HCEC 1CT (cell line): Measurements from ENCODE around the gene BRICD5.
A peak's percentile ranks its signal among the peaks of the same experiment; 100 is the strongest.

Source experiments
- DNase-seq: peaks from one replicate; pipeline ENCODE4 v3.0.0-alpha.2; 2017

BRICD5 gene

DNA sequence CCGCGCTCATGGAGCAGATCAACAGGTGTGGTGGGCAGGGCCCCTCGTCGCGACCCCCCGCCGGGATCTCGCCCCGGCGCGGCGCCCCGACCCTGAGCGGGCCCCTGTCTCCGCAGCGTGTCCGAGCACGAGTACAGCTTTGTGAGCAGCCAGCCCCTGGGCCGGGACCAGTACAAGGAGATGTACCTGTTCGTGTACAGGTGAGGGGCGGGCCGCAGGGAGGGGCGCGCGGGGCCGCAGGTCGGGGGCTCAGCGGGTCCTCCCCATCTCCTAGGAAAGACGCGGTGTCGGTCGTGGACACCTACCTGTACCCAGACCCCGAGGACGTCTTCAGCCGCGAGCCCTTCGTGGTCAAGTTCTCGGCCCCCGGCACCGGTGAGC, 26.4 kb upstream of the BRICD5 start:
- no peak for DNase-seq

DNA sequence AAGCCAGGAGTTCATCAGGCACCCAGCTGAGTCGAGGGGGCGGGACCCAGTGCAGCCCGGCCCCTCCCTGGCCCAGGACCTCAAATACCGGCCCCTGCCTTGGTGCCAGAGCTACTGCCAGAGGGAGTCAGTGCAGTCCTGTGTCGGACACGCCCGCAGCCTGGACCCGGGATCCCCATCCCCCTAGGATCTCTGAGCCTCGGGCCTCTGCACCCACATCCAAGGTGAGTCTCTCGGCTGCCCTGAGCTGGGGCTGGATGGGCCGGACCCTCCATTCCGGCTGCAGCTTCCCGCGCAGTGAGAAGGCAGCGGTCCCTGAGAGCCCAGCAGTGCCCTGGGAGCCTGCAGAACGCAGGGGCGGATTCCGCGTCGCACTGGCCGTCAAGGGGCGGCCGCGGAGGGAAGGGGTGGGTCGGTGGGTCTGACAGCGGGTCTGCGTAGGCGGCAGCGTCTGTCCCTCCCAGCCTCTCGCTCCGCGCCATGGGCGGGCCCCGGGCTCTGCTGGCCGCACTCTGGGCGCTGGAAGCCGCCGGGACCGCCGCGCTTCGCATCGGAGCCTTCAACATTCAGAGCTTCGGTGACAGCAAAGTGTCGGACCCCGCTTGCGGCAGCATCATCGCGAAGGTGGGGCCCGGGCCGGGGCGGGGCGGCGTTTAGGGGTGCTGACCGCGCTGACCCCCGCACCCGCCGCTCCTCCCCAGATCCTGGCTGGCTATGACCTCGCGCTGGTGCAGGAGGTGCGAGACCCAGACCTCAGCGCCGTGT, 25.9 kb upstream of the BRICD5 start, which contains the start of gene DNASE1L2:
TSS of gene DNASE1L2 (plus strand) at position 108 of the 765 bp plus-strand sequence. CDS start at position 481, 373 bp downstream.
- DNase-seq, result no peak

DNA sequence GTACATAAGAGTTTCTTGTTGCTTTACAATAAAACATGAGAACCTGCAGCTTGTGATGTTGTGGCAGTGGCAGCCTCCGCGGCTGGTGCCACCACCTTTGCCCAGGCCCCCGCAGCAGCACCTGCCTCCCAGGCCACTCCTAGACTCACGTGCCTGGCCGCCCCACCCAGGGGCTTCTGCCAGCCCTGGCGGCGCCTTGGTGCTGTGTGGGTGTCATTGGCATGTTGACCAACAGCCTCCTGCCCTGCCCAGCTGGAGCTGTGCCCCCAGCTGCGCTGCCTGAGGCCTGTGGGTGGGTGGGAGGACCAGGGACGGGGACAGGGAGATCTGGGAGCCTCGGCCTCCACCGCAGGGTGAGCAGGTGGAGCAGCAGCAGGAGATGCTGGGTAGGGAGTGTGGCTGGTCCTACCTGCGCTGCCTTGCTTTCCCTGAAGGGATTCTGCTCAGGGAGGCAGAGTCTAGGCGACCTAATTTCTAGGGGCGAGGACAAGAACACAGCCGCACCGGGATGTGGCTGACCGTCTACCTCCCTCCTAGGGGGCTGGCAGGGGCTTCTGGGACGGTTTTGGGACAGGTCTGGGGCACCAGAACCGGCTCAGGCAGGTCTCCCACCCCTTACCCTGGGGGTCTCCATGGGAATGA, 25.2 kb upstream of the BRICD5 start:
- DNase-seq, result no peak

DNA sequence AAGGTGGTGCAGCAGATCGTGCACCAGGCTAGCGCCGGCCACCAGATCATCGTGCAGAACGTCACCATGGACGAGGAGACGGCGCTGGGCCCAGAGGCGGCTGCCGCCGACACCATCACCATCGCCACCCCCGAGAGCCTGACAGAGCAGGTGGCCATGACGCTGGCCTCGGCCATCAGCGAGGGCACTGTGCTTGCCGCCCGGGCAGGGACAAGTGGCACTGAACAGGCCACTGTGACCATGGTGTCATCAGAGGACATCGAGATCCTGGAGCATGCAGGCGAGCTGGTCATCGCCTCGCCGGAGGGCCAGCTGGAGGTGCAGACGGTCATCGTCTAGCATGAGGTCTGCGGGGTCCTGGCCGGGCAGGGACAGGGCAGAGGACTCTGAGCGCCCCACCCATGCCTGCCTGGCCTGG, 24.6 kb upstream of the BRICD5 start:
- DNase-seq, result no peak

DNA sequence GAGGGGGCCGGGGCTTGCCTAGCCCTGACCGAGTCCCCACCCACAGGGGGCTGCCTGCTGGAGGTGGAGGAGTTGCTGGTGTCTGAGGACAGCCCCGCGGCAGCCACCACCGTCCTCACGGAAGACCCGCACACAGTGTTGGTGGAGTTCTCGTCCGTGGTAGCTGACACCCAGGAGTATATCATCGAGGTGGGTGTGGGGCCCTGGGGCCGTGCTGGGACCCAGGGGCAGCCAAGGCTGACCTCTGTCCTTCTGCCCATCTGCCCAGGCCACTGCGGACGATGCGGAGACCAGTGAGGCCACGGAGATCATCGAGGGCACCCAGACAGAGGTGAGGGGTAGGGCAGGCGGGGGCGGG, 24.1 kb upstream of the BRICD5 start:
- DNase-seq, result no peak

DNA sequence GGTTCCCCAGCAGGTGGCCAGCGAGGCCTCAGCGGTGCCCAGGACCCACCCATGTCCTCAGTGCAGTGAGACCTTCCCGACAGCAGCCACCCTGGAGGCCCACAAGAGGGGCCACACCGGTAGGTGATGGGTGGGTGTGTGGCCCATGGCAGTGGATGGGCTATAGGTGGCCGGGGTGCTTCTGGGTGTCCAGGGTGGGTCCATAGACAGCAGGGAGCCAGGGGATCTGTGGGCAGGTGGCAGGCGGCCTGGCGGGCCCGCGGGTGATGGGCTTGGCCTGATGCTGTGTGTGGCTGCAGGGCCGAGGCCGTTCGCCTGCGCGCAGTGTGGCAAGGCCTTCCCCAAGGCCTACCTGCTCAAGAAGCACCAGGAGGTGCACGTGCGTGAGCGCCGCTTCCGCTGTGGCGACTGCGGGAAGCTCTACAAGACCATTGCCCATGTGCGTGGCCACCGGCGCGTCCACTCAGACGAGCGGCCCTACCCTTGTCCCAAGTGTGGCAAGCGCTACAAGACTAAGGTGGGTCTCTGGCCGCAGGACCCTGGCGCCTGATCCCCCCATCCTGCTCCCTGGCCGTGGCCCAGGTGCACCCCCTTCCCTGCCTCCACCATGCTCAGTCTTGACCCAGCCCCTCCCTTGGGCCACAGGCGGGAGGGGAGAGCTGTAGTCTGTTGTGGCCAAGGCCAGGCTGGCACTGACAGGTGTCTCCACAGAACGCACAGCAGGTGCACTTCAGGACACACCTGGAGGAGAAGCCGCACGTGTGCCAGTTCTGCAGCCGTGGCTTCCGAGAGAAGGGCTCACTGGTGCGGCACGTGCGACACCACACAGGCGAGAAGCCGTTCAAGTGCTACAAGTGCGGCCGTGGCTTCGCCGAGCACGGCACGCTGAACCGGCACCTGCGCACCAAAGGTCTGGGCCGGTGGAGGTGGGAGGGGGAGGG, 23.5 kb upstream of the BRICD5 start:
- no peak for DNase-seq

DNA sequence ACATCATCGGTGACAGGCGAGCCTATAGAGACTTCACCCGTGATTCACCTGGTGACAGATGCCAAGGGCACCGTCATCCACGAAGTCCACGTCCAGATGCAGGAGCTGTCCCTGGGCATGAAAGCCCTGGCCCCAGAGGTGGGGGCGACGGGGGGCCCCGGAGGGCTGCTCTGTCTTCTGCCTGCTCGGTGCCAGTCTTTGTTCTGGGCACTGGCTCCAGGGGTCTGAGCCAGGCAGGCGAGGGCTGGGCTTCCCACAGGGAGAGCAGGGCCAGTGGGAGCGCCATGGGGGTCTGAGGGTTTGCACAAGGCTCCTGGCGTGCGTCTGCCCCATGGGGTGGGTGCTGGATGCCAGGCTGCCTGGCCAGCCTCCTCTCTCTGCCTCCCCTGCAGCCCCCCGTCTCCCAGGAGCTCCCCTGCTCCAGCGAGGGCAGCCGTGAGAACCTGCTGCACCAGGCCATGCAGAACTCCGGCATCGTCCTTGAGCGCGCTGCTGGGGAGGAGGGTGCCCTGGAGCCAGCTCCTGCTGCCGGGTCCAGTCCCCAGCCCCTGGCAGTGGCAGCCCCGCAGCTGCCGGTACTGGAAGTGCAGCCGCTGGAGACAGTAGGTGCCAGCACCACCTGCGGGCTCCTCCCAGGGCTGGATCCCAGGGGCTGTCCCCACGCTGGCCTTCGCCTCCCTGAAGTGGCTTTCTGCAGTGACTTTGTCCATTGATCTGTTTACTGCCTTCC, 22.5 kb upstream of the BRICD5 start:
- no peak for DNase-seq

DNA sequence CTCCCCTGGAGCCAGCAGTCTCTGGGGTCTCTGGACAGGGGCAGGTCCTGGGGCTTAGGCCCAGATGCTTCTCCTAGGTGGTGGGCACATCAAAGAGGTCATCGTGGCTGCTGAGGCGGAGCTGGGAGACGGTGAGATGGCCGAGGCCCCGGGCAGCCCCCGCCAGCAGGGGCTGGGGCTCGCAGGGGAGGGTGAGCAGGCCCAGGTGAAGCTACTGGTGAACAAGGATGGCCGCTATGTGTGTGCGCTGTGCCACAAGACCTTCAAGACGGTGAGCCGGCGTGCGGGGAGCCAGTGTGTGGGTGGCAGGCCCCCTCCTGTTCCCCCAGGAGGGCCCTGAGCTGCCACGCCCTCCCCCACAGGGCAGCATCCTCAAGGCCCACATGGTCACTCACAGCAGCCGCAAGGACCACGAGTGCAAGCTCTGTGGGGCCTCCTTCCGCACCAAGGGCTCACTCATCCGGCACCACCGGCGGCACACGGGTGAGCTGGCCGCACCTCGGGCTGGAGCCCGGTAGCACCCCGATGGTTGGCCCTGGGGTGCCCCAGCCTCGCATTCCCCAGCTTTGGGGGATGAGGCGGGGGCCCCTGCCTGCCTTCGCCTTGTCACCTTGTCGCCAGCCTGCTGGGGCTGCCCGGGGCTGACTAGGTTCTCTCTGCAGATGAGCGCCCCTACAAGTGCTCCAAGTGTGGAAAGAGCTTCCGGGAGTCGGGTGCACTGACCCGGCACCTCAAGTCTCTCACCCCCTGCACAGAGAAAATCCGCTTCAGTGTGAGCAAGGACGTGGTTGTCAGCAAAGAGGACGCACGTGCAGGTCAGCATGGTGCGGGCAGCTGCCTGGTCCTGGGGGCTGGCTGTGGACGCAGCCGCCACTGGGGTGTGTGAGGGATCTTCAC, 21.7 kb upstream of the BRICD5 start:
- no peak for DNase-seq

DNA sequence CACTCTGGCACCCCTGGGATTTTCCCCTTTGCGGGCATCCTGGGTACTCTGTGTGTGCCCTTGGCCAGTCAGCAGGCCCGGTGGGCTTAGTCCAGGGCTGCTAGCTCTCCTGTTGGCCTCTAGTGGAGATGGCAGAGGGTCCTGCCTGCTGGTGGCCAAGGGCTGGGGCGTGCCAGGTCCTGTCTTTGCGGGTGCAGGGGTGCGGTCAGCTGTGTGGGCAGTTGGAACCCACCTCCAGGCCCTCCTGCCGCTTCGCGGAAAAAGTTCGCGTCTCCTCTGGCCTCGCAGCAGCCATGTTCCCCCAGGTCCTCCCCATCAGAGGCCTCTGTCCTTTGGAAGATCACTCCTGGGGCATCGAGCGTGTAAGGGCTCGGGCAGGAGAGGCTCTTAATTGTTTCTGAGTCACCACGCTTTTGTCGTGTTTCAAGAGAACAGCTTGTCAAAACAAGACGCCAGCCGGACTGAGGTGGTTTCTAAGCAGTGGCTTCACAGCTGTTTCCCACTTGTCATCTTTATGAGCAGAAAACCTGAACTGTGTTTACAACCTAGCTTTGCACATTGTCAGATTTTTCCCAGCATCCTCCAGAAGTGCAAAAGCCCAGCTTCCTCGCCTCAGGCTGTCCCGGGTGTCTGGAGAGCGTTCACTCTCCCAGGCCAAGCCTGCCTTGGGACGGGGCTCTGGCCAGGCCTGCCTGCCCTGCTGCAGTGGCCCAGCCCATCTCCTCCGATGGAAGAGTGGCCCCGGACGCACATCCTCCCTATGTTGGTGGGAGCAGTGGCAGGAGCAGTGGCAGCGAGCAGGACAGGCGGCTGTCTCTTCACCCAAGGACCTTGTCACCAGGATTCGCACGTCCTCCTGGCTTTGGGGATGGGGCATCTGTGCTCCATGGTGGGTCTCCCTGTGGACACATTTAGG, 20.6 kb upstream of the BRICD5 start:
- DNase-seq, result no peak

DNA sequence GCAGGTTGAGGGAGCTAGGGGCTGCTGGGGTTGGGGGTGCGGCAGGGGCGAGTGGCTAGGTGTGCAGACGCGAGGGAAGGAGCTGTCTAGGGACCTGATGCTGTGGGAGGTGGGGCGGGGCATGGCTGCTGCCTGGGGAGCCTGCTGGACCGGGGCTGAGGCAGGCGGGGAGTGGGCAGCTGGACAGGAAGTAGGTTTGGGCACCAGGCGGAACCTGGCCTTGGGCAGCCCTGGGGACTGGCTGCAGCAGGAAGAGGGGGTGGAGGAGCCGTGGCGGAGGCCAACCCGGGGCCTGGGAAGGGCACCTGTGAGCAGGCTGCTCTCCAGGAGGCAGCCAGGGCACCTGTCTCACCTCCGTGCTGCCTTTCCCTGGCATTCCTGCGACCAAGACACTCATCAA, 19.7 kb upstream of the BRICD5 start:
- DNase-seq, result no peak

DNA sequence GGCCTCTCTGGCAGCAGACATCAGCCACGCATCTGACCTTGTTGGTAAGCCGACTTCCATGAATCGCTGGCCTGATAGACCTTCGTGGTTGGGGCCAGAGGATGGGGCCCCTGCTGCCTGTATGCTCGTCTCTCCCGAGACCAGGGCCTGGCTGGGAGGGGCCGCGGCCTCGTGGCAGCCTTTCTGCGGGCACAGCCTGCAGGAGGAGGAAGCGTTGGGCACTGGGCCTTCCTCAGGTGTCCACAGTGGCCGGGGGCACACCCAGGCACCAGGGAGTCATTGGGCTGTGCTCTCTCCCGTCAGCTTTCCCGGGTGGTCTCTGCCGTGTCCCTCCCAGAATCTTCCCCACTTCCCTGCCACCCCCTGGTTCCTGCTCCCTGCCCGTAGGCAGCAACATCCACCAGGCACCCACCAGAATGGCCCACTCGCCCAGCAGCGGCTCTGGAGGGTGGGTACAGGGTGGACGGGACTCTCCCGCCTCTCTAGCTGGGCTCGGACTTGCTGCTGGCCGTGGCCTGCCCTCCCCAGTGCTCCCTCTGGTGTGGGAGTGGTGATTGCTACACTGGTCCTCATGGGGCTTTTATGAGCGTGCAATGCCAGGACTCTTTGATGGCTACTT, 19.1 kb upstream of the BRICD5 start:
- no peak for DNase-seq

DNA sequence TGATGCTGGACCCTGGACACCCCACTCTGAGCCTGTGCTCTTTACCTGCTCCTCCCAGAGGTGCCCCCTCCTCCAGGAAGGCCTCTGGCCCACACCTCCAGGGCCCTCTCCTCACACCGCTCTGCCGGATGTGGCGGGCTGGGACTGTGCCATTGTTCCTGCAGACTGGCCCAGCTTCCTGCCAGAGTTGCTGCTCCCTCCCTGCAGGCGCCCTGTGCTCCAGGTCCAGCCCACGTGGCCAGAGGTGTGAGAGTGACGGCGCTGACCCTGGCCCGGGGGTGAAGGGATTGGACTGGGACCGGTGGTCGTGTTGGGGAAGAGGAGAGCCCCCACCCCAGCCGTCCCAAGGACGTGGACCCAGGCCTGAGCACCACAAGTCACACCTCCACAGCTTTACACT, 18.4 kb upstream of the BRICD5 start:
- DNase-seq, result no peak

DNA sequence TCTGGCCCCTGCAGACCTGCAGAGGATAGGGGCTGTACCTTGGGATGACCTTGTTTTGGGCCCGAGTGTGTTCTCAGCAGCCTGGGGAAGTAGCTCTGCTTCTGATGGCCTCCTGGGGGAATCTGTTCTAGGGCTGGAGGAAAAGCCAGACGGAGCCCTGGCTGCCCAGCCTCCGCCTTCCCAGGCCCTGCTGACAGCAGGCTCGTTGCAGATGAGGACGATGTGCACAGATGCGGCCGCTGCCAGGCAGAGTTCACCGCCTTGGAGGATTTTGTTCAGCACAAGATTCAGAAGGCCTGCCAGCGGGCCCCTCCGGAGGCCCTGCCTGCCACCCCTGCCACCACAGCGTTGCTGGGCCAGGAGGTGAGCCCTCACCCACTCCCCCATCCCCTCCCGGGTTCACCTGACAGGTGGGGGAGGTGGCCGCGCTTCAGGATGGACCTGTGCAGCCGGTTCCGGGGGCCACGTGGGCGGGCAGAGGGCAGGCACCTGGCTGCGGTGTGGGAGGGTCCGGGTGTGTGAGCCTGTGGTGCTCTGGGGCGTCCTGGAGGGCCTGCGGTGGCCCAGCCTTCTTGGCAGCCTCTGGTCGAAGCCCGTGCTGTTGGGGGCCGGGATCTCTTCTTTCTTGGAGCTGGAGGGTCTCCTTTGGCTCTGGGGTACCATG, 17.6 kb upstream of the BRICD5 start:
- DNase-seq, result no peak

DNA sequence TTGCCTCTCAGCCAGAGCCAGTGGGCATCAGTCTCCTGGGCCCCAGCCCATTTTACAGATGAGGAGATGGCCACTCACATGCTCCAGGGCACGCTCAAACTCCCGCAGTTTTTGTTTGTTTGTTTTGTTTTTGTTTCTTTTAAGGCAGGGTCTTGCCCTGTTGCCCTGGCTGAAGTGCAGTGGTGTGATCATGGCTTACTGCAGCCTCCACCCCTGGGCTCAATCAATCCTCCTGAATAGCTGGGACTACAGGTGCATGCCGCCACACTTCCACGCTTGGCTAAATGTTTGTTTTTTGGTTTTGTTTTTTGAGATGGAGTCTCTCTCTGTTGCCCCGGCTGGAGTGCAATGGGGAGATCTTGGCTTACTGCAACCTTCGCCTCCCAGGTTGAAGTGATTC, 16.3 kb upstream of the BRICD5 start:
- DNase-seq, result no peak

DNA sequence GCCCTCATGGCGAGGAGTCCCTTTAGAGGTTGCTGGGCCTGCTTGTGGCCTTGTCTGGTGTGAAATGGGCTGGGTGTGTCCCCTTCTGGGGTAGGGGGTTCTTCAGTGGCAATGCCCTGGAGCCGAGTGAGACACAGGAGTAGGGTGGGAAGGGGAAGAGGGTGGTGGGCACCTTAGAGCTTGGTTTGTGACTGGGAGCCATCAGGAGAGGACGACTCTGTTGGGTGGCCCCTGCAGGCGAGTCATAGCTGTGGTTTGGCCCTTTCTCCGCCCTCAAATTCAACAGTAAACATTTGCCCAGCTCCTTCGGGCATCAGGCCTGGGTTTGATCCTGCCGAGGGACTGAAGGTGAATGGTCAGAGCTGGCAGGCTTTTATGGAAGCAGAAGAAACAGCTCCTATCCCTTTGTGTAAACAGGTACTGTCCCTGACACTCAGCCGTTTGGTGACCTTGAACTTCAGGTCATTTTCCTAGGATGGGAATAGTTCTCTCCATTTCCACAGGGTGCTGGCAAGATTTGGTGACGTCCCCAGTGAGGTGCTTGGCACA, 15.7 kb upstream of the BRICD5 start:
- peak; percentile 15 for DNase-seq

DNA sequence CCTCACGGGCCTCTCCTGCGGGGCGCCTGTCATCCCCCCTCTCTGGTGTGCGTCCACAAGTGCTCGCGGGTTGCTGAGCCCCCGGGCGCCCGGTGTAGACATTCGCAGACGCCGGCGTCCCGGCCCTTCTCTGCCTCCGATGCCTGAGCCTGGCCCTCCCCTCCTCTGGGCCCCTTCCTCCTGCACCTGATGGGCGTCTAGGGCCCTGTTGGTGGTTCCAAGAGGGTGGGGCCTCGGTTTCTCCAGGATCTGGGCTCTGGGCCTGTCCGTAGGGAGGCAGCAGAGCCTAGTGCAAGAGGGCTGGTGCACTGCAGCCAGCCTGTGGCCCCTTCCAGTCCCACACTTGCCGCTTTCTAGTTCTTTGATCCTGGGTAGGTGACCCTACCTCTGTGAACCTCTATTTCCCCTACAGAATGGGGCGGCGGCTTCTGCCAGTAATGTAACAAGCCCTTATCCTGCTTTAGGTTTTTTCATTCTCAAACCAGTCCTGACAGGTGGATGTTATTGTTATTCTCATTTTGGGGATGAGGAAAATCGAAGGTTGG, 13.4 kb upstream of the BRICD5 start:
- peak; percentile 10 for DNase-seq

DNA sequence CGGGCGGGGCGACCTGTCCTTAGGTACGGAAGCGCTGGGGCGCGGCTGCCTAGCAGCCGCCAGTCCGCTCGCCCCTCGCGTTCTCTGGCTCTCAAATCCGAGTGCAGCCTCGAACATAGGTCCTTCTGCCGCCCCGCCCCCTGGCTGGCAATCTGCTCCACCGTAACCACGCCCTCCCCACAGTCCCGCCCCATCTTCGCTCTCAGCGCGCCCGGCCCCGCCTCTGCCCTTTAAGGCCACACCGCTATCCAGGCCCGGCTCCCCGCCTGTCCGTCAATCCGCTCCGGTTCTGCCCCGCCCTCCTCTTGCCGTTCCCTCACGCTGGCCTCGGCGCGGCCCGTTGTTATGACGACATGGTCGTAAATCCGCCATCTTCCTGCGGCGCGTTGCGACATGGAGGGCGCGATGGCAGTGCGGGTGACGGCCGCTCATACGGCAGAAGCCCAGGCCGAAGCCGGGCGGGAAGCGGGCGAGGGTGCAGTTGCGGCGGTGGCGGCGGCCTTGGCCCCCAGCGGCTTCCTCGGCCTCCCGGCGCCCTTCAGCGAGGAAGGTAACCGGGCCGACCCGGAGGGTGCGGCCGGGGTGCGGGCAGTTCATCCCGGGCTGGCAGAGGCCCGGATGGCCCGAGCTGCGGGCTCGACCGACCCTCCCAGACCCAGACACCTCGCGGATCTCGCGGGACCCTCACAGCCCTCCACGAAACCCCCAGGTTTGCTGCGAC, 12.7 kb upstream of the BRICD5 start, which contains the start of gene E4F1:
TSS of gene E4F1 (plus strand) at position 371 of the 721 bp plus-strand sequence. CDS start at position 394, 23 bp downstream.
- peak; percentile 100 for DNase-seq

DNA sequence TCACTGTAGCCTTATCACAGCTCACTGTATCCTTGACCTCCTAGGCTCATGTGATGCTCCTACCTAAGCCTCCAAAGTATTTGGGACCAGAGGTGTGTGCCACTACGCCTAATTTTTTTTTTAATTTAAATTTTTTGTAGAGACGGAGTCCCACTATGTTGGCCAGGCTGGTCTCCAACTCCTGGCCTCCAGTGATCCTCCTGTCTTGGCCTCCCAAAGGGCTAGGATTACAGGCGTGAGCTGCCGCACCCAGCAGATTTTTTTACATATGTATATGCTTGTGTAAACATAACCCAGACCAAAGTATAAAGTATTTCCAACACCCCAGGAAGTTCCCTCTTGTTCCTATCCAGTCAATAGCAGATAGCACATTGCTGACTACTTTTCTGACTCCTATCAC, 5.7 kb upstream of the BRICD5 start:
- DNase-seq, result no peak

DNA sequence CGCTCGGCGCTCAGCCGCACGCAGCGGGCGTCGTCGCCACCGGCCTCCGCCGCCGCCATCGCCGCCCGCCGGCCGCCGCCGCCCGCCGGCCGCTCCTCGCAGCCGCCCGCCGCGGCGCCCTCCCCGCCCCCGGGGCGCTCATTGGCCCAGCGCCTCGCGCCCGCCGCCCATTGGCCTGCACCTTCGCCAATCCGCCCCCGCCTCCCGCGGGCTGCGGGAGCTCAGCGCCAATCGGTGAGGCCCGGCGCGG, 4.0 kb upstream of the BRICD5 start, which contains the start of gene PGP:
TSS of gene PGP (minus strand) at position 122 of the 250 bp plus-strand sequence. CDS start at position 59, 63 bp downstream.
- no peak for DNase-seq
